Measurements from ENCODE around the gene GTF3C1. TPM values are rescaled to one million over a fixed set of nuclear protein-coding genes. Genes with fewer than 3 reads are reported as not detected.
"Not testable (repeated sequence)": the region's sequence is repeated elsewhere in the genome, so short reads cannot be mapped to it uniquely, and the experiment has no call there.

GTF3C1 gene
- total and polyA plus RNA-seq, 4 donors: 33.5 to 84.0 (median 67.5) TPM

DNA sequence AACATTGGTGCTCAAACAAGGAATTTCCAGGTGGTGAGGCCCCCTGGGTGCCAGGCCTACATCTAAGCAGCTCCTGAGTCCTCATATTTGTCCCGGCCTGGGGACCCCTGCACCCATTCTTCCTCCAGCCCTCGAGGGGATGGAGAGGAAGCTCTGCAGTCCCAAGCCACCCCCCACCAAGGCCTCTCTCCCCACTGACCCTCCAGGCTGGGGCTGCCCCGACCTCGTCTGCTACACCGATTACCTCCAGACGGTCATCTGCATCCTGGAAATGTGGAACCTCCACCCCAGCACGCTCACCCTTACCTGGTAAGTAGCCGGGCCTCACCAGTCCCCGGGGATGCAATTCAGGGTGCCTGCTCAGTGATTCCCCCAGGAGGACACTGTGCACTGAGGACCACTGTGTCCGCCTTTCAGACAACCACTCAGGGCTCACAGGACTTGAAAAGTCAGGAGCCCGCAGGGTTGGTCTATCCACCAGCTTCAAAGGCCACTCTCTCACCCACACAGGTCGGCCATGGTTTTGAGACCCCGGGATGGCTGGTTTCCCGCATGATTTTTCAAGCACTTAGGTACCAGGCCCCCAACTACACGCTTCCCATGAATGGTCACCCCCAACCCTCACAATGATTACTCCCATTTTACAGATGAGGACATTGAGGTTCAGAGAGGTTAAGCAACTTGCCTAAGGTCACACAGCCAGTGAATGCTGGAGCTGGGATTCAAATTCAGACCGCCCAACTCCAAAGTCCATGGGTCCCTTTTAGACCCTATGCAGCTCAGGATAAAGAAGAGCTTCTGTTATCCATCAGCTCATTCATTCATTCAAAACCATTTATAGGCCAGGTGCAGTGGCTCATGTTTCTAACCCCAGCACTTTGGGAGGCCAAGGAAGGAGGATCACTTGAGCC is 115.3 kb downstream of the GTF3C1 start:
- H3K4me3 ChIP-seq: no peak overlapping the region
- H3K9ac ChIP-seq (ENCODE audit: insufficient read depth in 1 of 2, low read length in 2 of 2): no peak overlapping the region
- H3K27ac ChIP-seq (ENCODE audit: low read depth in 1 of 2, low read length in 1 of 2): no peak overlapping the region
- 89 to 95% methylated on average over 16 of the region's 16 CpGs for WGBS, 2 donors
- H3K27me3 ChIP-seq (ENCODE audit: control insufficient read depth in 3 of 3, insufficient read depth in 3 of 3, low read length in 2 of 3): peaks cover 0 to 2% (median 0%) of the 10 kb centered on the region in 3 donors
- peaks cover 0 to 4% (median 0%) of the 10 kb centered on the region in 5 donors for H3K4me1 ChIP-seq (ENCODE audit: control insufficient read depth in 5 of 5, insufficient read depth in 5 of 5, low read length in 5 of 5)
- no peaks in the 10 kb centered on the region for H3K9me3 ChIP-seq (ENCODE audit: control insufficient read depth in 4 of 4, insufficient read depth in 3 of 4, low read length in 3 of 4)
- TF ChIP-seq, protein P1, sequence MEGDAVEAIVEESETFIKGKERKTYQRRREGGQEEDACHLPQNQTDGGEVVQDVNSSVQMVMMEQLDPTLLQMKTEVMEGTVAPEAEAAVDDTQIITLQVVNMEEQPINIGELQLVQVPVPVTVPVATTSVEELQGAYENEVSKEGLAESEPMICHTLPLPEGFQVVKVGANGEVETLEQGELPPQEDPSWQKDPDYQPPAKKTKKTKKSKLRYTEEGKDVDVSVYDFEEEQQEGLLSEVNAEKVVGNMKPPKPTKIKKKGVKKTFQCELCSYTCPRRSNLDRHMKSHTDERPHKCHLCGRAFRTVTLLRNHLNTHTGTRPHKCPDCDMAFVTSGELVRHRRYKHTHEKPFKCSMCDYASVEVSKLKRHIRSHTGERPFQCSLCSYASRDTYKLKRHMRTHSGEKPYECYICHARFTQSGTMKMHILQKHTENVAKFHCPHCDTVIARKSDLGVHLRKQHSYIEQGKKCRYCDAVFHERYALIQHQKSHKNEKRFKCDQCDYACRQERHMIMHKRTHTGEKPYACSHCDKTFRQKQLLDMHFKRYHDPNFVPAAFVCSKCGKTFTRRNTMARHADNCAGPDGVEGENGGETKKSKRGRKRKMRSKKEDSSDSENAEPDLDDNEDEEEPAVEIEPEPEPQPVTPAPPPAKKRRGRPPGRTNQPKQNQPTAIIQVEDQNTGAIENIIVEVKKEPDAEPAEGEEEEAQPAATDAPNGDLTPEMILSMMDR (IDR thresholded peaks at IDR 0.05; ENCODE audit: control extremely low read depth, extremely low read depth): no peak
- DNase-seq: no peak
- ATAC-seq (ENCODE audit: insufficient read depth, low FRiP score): no peak
- peaks cover 0 to 2% (median 0%) of the 10 kb centered on the region in 4 donors for H3K36me3 ChIP-seq (ENCODE audit: control insufficient read depth in 4 of 4, insufficient read depth in 4 of 4, low read length in 4 of 4)

DNA sequence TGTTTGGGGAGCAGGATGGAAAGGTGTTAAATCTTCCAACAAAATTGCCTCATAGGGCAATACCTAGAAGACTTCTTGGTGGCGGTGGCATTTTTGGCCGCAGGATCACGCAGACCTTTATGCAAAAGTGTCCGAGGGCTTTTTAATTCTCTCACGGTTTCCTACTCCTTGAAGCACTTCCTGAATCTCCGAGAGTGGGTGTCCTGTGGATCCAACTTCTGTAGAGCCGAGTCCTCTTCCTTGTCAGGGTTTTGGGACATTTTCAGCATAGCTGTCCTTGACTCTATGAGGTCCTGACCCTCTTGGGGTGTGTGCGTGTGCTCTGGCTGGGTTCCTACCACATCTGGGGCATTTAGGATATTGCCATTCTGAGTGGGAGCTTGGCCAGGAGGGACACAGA is 116.1 kb downstream of the GTF3C1 start:
- H3K4me1 ChIP-seq (ENCODE audit: control insufficient read depth in 5 of 5, insufficient read depth in 5 of 5, low read length in 5 of 5): no peaks in the 10 kb centered on the region
- ATAC-seq (ENCODE audit: insufficient read depth, low FRiP score): no peak
- WGBS, 2 donors: 69 to 73% methylated on average over 8 of the region's 8 CpGs
- TF ChIP-seq, protein P1 (IDR thresholded peaks at IDR 0.05; ENCODE audit: control extremely low read depth, extremely low read depth): no peak
- no peak overlapping the region for H3K9ac ChIP-seq (ENCODE audit: insufficient read depth in 1 of 2, low read length in 2 of 2)
- DNase-seq: no peak
- no peaks in the 10 kb centered on the region for H3K27me3 ChIP-seq (ENCODE audit: control insufficient read depth in 3 of 3, insufficient read depth in 3 of 3, low read length in 2 of 3)
- no peak overlapping the region for H3K4me3 ChIP-seq
- no peak overlapping the region for H3K27ac ChIP-seq (ENCODE audit: low read depth in 1 of 2, low read length in 1 of 2)
- H3K9me3 ChIP-seq (ENCODE audit: control insufficient read depth in 4 of 4, insufficient read depth in 3 of 4, low read length in 3 of 4): no peaks in the 10 kb centered on the region
- H3K36me3 ChIP-seq (ENCODE audit: control insufficient read depth in 4 of 4, insufficient read depth in 4 of 4, low read length in 4 of 4): no peaks in the 10 kb centered on the region

DNA sequence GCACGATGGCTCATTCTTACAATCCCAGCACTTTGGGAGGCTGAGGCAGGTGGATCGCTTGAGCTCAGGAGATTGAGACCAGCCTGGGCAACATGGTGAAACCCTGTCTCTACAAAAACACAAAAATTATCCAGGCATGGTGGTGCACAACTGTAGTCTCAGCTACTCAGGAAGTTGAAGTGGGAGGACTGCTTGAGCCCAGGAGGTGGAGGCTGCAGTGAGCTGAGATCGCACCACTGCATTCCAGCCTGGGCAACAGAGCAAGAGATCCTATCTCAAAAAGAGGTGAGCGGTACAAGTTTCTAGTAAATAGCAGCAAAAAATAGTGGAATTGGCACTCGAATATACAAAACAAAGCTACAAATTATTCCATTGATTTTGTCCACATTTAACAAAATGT is 116.5 kb downstream of the GTF3C1 start:
- DNase-seq; ATAC-seq (ENCODE audit: insufficient read depth, low FRiP score): not testable (repeated sequence)

DNA sequence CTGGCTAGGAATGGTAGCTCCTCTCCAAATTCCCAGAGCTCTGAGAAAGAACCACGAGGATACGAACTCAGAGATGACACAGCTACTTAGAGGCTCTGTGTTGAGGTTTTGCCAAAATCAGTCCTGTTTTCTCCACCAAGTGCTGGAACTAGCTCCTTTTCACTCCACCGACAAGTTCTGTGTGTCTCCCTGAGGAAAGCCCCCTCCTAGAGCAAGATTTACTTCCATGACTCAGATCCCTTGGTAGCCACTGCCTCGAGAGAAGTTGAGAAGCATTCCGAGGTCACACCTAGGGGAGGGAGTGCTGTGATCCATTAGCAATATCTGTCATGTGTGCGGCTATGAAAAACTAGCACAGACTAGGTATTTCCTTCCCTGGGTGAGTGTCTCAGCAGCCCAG is 117.2 kb downstream of the GTF3C1 start:
- TF ChIP-seq, protein P1 (IDR thresholded peaks at IDR 0.05; ENCODE audit: control extremely low read depth, extremely low read depth): no peak
- Histone ChIP-seq H3K27me3 (ENCODE audit: control insufficient read depth in 3 of 3, insufficient read depth in 3 of 3, low read length in 2 of 3) (no peaks in the 10 kb centered on the region), H3K36me3 (ENCODE audit: control insufficient read depth in 4 of 4, insufficient read depth in 4 of 4, low read length in 4 of 4) (no peaks in the 10 kb centered on the region), H3K9me3 (ENCODE audit: control insufficient read depth in 4 of 4, insufficient read depth in 3 of 4, low read length in 3 of 4) (no peaks in the 10 kb centered on the region), H3K27ac (ENCODE audit: low read depth in 1 of 2, low read length in 1 of 2) (no peak overlapping the region), H3K4me3 (no peak overlapping the region), H3K9ac (ENCODE audit: insufficient read depth in 1 of 2, low read length in 2 of 2) (no peak overlapping the region), H3K4me1 (ENCODE audit: control insufficient read depth in 5 of 5, insufficient read depth in 5 of 5, low read length in 5 of 5) (peaks cover 0 to 4% (median 0%) of the 10 kb centered on the region in 5 donors)
- 32 to 53% methylated on average over 6 of the region's 6 CpGs for WGBS, 2 donors
- ATAC-seq (ENCODE audit: insufficient read depth, low FRiP score) (no peak), DNase-seq (no peak)

More for the DNA sequence above, 116.5 kb downstream of the GTF3C1 start:
- 77 to 79% methylated on average over 5 of the region's 5 CpGs for WGBS, 2 donors
- not testable (repeated sequence) for H3K4me3 ChIP-seq; H3K9me3 ChIP-seq (ENCODE audit: control insufficient read depth in 4 of 4, insufficient read depth in 3 of 4, low read length in 3 of 4); H3K27ac ChIP-seq (ENCODE audit: low read depth in 1 of 2, low read length in 1 of 2); H3K9ac ChIP-seq (ENCODE audit: insufficient read depth in 1 of 2, low read length in 2 of 2); H3K27me3 ChIP-seq (ENCODE audit: control insufficient read depth in 3 of 3, insufficient read depth in 3 of 3, low read length in 2 of 3); H3K4me1 ChIP-seq (ENCODE audit: control insufficient read depth in 5 of 5, insufficient read depth in 5 of 5, low read length in 5 of 5); H3K36me3 ChIP-seq (ENCODE audit: control insufficient read depth in 4 of 4, insufficient read depth in 4 of 4, low read length in 4 of 4)

Data from lung (tissue), 12 donors.